GM12892 (cell line): ENCODE results near the gene EPHB6.

Source experiments
- POLR2A ChIP-seq: IDR thresholded peaks from 2 replicates; pipeline ENCODE4 v1.6.1; 2011; ENCODE audit warnings: low read depth, low read length, control low read depth
- POLR2AphosphoS5 ChIP-seq: IDR thresholded peaks from 2 replicates; pipeline ENCODE4 v1.6.1; 2011; ENCODE audit warnings: low read depth, low read length, control low read depth

DNA sequence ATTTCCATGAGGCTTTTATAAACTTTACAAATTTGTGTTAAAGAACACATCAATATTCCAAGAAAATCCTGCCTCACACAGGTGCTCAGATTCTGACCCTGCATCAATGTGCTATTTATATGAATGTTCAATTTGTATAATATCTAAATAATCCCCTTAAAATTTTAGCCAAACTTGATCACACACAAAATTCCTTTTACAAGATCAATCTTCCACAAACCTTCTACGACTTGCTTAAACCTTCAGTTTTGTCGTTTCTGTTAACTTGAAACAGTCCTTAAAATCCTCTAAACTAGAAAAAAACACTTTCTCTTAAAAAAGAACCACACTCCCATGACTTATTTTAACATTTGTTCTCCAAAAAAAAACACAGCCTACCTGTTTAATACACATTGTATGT is 50.9 kb downstream of the EPHB6 start:
- TF ChIP-seq POLR2AphosphoS5, result no peak
- TF ChIP-seq POLR2A, result no peak
